Loucy (cell line): ENCODE measurements around the gene ARHGAP27.

Source experiments
- H2AFZ ChIP-seq: fragments of 200-600 bp; sonication (generic); 2 replicates; pipeline ENCODE4 v1.6.0; 2016; ENCODE audit warnings: antibody characterized with exemption, mild to moderate bottlenecking, low read length, moderate library complexity
- H3F3A ChIP-seq: fragments of 200-600 bp; 2 replicates; pipeline ENCODE4 v1.6.0; 2016; ENCODE audit warnings: antibody characterized with exemption, low read depth, mild to moderate bottlenecking
- H3K27me3 ChIP-seq: fragments of 200-600 bp; sonication (generic); 2 replicates; pipeline ENCODE4 v1.6.1; 2014; ENCODE audit warnings: low read length, mild to moderate bottlenecking; ENCODE audit not compliant: insufficient read depth, poor library complexity, severe bottlenecking
- H3K36me3 ChIP-seq: fragments of 200-600 bp; sonication (generic); 2 replicates; pipeline ENCODE4 v1.6.1; 2016; ENCODE audit warnings: low read length; ENCODE audit not compliant: insufficient read depth
- H3K4me1 ChIP-seq: fragments of 200-600 bp; sonication (generic); 2 replicates; pipeline ENCODE4 v1.5.1; 2014; ENCODE audit warnings: low read length, mild to moderate bottlenecking; ENCODE audit not compliant: insufficient read depth, poor library complexity, severe bottlenecking
- H3K4me2 ChIP-seq: fragments of 200-600 bp; sonication (generic); 2 replicates; pipeline ENCODE4 v1.6.0; 2014; ENCODE audit warnings: antibody characterized with exemption, low read length, low read depth, mild to moderate bottlenecking; ENCODE audit not compliant: poor library complexity, severe bottlenecking
- H3K4me3 ChIP-seq: fragments of 200-600 bp; sonication (generic); 2 replicates; pipeline ENCODE4 v1.5.1; 2014; ENCODE audit warnings: low read length, mild to moderate bottlenecking, mixed read lengths; ENCODE audit not compliant: poor library complexity, severe bottlenecking
- H3K79me2 ChIP-seq: fragments of 200-600 bp; sonication (generic); 2 replicates; pipeline ENCODE4 v1.6.1; 2014; ENCODE audit warnings: low read length; ENCODE audit not compliant: insufficient read depth
- H3K9ac ChIP-seq: fragments of 200-600 bp; sonication (generic); 2 replicates; pipeline ENCODE4 v1.6.0; 2014; ENCODE audit warnings: mild to moderate bottlenecking, low read depth, low read length, moderate library complexity; ENCODE audit not compliant: poor library complexity, severe bottlenecking
- H3K9me2 ChIP-seq: fragments of 200-600 bp; sonication (generic); replicated peaks from 2 replicates; pipeline ENCODE4 v1.6.1; 2016; ENCODE audit warnings: low read depth, low read length, mixed read lengths
- H3K9me3 ChIP-seq: fragments of 200-600 bp; sonication (generic); 2 replicates; pipeline ENCODE4 v1.6.1; 2014; ENCODE audit warnings: mild to moderate bottlenecking, antibody characterized with exemption, low read length, low read depth; ENCODE audit not compliant: insufficient read depth
- H4K20me1 ChIP-seq: fragments of 200-600 bp; sonication (generic); 2 replicates; pipeline ENCODE4 v1.6.0; 2014; ENCODE audit warnings: antibody characterized with exemption, low read length, mild to moderate bottlenecking; ENCODE audit not compliant: insufficient read depth, poor library complexity, severe bottlenecking
- EZH2phosphoT487 ChIP-seq: fragments of 200-600 bp; IDR thresholded peaks from 2 replicates; pipeline ENCODE4 v1.6.1; 2018; ENCODE audit warnings: antibody characterized with exemption, mild to moderate bottlenecking, moderate library complexity, borderline replicate concordance
- TF ChIP-seq, protein P1 (sequence below): fragments of 200-600 bp; sonication (generic); conservative IDR thresholded peaks from 2 replicates; pipeline ENCODE4 v1.5.1; 2014; ENCODE audit warnings: mild to moderate bottlenecking, antibody characterized with exemption, low read length

ARHGAP27 gene

GRCh38 chr17:45428050-45428617 is 4.5 kb downstream of the ARHGAP27 start:
- Histone ChIP-seq H3K36me3 (no peaks in the 10 kb centered on the region), H3K9ac (no peak overlapping the region), H3K79me2 (peaks cover 36% of the 10 kb centered on the region; the same call in 1 of the 2 replicates), H3K4me3 (no peak overlapping the region), H3K27me3 (no peaks in the 10 kb centered on the region), H3K9me3 (no peaks in the 10 kb centered on the region), H4K20me1 (no peaks in the 10 kb centered on the region), H3K4me1 (peaks cover 5% of the 10 kb centered on the region), H2AFZ (no peak overlapping the region), H3K9me2 (no peaks in the 10 kb centered on the region), H3K4me2 (peak overlapping the region; percentile 45), H3F3A (peaks cover 6% of the 10 kb centered on the region)
- TF ChIP-seq, protein P1, sequence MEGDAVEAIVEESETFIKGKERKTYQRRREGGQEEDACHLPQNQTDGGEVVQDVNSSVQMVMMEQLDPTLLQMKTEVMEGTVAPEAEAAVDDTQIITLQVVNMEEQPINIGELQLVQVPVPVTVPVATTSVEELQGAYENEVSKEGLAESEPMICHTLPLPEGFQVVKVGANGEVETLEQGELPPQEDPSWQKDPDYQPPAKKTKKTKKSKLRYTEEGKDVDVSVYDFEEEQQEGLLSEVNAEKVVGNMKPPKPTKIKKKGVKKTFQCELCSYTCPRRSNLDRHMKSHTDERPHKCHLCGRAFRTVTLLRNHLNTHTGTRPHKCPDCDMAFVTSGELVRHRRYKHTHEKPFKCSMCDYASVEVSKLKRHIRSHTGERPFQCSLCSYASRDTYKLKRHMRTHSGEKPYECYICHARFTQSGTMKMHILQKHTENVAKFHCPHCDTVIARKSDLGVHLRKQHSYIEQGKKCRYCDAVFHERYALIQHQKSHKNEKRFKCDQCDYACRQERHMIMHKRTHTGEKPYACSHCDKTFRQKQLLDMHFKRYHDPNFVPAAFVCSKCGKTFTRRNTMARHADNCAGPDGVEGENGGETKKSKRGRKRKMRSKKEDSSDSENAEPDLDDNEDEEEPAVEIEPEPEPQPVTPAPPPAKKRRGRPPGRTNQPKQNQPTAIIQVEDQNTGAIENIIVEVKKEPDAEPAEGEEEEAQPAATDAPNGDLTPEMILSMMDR: peak; percentile 91
- TF ChIP-seq EZH2phosphoT487: no peak

DNA sequence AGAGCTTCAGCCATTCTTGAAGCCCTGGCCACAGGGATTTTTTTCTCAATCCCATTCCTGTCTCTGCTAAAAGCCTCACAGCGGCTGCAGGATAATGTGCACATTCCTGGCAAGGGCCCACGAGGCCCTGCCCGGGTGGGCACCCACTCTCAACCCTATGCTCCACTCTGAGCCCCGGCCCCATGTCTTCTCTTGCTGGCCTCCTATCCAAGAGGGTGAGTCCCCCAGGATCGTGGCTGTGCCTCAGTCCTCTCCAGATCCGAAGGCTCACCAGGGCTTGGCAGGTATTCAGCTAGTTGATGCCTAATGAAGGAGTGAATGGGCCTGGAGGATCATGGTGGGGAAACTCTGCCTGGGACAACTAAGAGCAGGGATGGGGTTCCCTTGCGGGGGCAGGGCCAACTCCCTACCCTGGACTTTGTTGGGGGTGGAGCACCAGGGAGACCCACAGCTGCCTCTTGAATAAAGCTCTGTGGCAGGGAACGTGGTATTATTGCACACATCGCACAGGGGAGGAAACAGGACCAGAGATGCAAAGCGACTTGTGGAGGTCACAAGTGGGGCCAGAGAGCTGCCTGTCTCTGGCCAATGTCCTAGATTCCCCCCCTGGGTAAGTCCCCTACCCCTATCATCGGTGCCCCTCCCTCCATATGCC is 5.4 kb downstream of the ARHGAP27 start:
- H3K4me1 ChIP-seq: peaks cover 5% of the 10 kb centered on the region
- no peaks in the 10 kb centered on the region for H3K9me3 ChIP-seq
- peaks cover 35% of the 10 kb centered on the region; the same call in 1 of the 2 replicates for H3K79me2 ChIP-seq
- no peak overlapping the region for H2AFZ ChIP-seq
- H3F3A ChIP-seq: peaks cover 6% of the 10 kb centered on the region
- H3K9me2 ChIP-seq: no peaks in the 10 kb centered on the region
- H3K4me3 ChIP-seq: no peak overlapping the region
- no peak for TF ChIP-seq EZH2phosphoT487
- TF ChIP-seq, protein P1: no peak
- no peak overlapping the region for H3K9ac ChIP-seq
- H3K27me3 ChIP-seq: no peaks in the 10 kb centered on the region
- no peaks in the 10 kb centered on the region for H3K36me3 ChIP-seq
- H4K20me1 ChIP-seq: no peaks in the 10 kb centered on the region
- peak overlapping the region; percentile 45 for H3K4me2 ChIP-seq

- H3K9me3 ChIP-seq: no peaks in the 10 kb centered on the region
- H3K79me2 ChIP-seq: peaks cover 31% of the 10 kb centered on the region; the same call in 1 of the 2 replicates
- no peak overlapping the region for H3K4me2 ChIP-seq
- no peaks in the 10 kb centered on the region for H3K9me2 ChIP-seq
- H2AFZ ChIP-seq: no peak overlapping the region
- peaks cover 6% of the 10 kb centered on the region for H3F3A ChIP-seq
- H3K36me3 ChIP-seq: no peaks in the 10 kb centered on the region
- H3K4me3 ChIP-seq: no peak overlapping the region
- no peaks in the 10 kb centered on the region for H3K27me3 ChIP-seq
- TF ChIP-seq, protein P1: no peak
- no peak for TF ChIP-seq EZH2phosphoT487
- peak overlapping the region; percentile 8 for H3K9ac ChIP-seq
- H4K20me1 ChIP-seq: no peaks in the 10 kb centered on the region
- peaks cover 5% of the 10 kb centered on the region for H3K4me1 ChIP-seq
Observed at GRCh38 chr17:45426561-45426960, 6.1 kb downstream of the ARHGAP27 start.
